Fibroblast of gingiva (primary cell): Measurements from ENCODE around the gene SETBP1.
"Not testable (repeated sequence)": the region's sequence is repeated elsewhere in the genome, so short reads cannot be mapped to it uniquely, and the experiment has no call there.

Experiments used
- DNase-seq: peaks from one replicate; pipeline ENCODE4 v3.0.0-alpha.2; 2011; ENCODE audit warnings: low read depth

The SETBP1 gene

DNA sequence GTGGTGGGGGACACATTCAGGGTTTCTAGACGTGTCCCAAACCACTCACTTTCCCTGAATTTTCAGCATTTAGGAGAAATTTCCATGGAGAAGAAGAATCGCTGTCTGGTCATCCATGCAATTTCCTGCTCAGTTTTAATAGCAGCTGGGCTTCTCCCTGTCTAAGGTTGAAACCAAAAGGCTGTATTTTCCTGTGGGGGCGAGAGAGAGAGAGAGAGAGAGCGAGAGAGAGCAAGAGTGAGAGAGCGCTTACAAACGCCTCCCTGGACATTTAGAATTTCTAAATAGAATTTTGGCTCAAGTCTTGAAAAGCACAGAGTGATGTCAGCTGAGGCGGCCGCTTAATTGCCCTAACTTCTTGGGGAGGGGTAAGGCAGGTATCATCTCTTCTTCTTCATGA is 110.8 kb downstream of the SETBP1 start:
- no peak for DNase-seq

DNA sequence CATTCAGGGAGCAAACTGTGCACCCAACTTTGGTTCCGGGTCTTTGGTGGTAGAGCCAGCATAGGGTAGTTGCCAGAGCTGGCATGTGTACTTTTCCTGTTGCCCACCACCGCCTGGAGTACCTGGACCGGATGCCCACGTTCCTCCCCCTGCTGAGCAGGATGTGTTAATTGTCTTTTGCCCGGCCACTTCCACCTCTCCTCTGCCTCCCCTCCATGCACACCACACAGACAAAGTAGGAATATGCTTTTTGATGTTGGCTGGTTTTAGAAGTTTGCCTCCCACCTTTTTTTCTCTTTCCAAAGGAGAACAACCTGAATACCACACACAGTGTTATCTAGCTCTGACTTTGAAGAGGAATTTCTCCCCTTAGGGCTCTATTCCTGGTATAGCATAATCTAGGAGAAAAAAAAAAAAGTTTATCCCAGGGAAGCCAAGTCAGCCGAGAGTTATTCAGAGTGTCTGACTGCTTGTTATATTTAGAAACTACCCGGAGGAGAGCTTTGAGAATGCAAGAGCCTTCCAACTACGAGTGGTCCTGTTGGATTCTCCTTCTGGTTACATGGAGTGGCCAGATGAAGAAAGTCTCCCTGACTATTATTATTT is 111.9 kb downstream of the SETBP1 start:
- no peak for DNase-seq

DNA sequence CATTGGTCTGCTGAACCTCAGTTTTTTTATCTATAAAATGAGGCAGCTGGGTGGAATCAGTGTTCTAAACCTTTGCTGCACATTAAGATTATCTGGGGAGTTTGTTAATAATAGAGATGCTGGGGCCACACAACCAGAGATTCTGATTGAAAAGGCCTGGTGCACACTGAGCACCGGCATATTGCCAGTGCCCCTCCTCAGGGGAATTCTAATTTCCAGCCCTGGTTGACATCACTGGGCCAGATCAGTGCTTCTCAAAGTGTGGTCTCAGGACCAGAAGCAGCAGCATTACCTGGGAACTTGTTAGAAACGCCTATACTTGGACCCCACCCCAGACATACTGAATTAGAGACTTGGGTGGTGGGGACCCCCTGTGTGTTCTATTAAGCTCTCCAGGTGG is 112.5 kb downstream of the SETBP1 start:
- no peak for DNase-seq

DNA sequence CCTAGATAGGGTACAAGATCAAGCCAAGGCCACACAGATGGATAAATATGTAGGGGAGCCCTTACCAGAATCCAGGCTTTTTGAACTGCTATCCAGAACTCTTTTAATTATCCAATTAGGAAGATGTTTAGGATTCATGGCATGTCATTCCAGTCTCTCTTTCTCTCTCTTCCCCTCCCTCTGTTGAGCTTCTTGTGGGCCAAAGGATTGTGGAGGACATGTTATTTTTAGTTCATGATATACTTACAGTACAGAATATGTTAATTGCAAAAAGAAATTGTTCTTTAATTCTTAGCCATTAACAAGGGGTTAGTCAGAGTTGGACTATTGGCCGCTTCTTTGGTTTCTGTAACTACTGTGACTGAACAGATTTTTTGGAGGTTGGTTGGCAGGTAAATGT is 113.0 kb downstream of the SETBP1 start:
- no peak for DNase-seq

DNA sequence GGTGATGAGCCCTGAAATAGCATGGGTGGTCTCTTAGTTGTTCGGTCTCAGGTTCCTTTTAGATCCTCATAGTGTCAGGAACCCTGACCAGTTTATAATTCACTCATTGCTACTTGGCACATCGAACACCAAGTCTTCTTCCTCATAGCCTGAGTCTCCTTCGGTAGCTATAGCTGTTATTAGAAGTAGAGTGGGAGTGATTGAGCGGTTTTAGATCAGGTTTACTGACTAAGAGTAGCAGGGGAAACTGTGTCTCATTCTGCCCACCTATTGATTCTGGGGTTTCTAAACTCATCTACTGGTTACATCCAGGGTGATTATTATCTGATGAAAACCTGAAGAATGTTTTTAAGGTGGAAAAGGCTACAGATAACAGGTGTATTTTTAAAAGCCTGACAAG is 114.6 kb downstream of the SETBP1 start:
- no peak for DNase-seq

DNA sequence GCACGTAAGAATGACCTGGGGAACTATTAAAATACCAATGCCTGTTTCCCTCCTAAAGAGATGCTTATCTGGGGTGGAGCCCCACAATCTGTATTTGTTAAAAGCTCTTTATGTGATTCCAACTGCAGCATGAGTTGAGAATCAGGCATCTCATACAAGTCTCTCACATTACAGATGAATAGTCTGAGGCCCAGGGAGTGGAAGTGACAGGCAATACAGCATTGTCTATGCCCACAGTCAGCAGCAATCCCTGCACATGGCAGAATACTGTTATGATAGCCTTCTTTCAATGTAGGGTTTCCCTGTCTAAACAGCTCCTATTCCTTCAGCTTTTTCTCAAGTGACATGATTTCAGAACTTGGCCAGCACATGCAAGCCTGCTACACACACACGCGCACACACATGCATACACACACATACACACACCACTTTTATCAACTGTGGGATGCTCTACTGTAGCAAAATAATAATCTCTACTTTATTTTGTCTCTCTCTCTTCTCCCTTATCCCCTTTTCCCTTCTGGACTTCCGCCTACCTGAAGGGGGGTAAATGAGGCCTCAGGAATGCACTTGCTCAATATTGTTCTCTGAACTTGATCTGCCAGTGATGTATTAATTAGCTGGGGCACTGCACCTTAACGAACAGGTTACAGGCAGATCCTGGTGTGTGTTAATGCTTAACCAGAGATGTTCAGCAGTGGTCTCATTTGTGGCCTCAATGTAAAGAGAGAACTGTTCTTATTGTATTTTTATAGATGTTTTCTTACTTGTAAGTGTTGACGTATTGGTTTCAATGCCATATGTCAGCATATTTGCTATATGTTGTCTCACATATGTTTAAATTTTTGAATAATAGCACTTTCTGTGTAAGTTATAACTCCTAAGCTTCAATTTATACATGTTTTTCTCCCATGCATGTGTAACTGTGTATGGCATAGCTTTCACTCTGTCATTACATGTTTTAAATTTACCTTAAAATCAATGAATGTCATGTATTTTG is 116.0 kb downstream of the SETBP1 start:
- peak; percentile 2 for DNase-seq

DNA sequence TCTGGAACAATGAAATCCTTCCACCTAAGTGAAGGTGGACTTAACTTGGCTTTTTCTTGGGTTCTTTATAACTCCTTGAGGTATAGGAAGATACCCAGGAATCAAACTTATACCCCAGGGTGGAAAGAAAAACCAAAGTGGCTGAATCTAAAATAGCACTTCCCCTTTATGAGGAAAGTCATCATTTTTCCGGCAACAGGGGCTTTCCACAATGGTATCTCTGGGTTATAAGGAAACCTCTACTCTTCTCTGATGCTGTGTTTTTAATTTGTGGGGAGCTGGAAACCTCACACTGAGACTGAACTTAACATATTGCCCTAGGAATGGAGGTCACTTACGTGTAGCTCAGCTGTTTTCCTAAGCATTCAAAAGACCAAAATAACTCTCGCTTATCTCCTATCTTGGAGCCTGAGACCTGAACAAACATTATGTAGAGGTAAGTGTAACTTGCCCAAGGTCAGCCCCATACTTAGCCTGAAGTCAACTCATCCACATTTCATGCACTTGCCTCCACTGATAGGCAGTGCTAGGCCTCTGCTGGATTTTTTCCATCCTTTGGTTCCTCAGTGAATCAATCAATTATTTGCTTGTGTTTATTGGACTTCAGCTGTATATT is 117.9 kb downstream of the SETBP1 start:
- DNase-seq = no peak

DNA sequence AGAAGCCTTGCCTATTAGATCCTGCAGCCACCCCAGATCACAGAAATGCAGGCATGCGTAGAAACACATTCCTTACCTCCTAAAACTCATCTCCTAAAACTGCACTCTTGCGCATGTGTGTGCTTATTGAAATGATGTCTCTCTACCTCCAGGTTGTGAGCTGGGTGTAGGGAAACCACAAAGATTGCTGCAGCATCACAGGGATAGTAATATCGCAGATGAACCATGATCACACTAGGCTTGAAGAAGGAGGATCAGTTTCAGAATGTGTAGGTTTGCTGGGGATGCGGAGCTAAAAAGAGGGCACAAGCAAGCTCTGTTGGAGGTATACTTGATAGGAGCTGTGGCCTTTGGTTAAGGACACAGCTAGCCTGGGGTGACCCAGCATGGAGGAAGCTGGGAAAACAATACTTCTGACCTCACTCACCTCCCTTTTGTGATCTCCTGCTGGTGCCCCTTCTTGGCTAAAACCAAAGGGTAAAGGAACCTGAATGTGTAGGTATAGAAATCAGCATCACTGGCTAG is 118.8 kb downstream of the SETBP1 start:
- no peak for DNase-seq

DNA sequence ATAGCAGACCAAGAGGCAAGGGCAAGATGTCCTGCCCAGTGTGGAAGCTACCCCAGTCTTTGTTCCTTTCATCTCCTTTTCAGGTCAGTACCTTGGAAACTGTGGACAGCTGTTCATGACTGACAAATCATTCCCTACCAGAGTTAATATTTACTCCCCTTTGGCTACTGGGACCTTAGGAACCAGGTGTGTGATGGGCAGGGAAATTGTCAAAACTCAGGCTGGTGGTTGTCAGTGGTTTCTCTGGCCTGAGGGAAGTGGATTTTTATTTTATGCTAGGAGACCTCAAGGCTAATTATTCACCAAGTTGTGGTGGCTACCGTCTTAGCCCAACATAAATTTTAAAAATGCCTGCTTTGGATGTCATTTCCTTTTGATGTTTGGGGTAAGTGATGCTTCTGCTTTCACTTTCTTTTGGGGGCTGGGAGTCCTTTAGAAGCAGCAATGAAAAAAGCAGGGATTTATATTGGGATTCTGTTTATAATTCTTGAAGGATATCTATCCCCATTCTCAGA is 119.3 kb downstream of the SETBP1 start:
- DNase-seq = no peak

DNA sequence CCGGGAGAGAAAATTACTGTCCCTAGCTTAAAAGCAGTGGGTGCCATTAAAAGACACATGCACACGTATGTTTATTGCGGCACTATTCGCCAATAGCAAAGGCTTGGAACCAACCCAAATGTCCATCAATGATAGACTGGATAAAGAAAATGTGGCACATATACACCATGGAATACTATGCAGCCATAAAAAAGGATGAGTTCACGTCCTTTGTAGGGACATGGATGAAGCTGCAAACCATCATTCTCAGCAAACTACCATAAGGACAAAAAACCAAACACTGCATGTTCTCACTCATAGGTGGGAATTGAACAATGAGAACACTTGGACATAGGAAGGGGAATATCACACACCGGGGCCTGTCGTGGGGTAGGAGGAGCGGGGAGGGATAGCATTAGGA is 120.1 kb downstream of the SETBP1 start:
- not testable (repeated sequence) for DNase-seq

DNA sequence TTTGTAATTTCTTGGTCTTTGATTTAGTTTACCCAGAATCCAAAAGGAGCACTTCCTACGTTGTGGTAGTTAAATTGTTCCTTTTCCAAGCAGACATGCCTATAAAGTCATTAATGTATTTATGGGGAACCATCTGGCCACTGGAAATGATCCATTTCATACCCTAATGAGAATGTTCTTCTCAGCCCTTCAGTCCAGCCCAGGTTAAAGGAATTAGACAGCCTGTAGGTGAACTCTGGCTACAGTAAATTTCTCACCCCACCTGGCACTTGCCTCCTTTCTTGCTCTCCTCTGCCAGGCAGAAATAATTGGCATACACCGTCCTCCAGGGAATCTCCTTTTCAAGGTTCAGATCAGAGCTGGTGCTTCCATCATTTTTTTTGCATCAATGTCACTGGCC is 121.1 kb downstream of the SETBP1 start:
- DNase-seq = no peak

DNA sequence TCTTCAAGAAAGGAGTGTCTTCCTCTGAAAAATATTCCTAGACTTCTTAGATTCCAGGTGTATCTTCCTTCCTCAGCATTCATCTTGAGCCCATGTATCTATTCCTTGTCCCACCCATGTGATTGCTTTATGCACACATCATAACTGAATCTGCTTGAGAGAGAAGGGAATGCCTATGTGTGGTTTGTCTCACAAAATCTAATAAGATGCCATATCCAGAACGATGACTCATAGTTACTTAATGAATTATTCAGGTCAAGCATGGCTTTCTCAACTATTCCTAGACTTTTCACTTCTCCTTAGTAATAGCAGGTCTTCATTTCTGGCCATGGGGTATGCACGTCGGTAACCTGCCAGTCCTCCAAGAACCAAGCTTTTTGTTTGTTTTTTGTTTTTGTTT is 121.8 kb downstream of the SETBP1 start:
- DNase-seq = peak; percentile 24

DNA sequence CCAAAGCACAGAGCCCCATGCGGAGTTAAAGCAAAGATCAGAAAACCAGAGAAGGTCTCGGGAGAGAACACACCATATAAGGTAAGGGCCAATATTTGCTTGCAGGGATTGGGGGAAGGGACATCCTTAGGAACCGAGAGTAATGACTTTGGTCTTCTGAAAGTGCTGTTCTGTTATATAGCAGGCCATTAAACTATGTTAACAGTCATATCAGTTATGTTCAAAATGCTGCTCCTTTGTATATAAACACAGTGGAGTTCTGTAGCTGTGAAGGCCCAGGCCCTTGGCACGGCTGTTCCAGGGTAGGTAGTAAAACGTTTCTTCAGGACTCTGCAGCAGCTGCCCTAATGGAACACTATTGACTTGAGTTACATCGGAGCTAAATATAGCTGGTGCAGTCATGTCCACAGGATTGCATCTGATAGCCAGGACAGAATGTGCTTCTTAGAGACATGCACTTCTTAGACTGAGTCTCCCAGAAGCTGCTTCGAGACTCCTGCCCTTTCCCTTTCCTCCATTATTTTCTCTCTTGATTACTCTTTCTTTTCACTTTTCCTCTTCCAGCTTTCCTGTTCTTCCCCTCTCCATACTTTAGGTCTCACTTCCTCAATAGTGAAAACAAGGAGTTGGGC is 122.4 kb downstream of the SETBP1 start:
- DNase-seq = peak; percentile 72

DNA sequence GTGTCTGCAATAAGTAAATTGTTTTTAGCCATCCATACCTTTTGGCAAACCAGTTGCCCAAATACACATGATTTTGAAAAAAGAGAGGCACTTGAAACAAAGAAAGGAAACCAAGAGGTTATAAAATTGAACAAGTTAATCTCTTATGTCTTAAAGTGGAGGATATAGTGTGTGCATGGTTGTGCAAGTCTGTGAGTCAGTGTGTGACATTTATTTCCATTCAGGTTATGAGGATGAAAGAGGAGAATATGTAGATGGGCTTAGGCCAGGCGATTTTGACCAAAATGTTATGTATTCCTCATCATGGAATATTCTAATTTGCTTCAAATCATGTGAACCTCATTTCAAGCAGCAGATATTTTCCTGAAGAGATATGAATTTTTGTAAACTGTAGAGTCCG is 123.3 kb downstream of the SETBP1 start:
- DNase-seq = peak; percentile 11

DNA sequence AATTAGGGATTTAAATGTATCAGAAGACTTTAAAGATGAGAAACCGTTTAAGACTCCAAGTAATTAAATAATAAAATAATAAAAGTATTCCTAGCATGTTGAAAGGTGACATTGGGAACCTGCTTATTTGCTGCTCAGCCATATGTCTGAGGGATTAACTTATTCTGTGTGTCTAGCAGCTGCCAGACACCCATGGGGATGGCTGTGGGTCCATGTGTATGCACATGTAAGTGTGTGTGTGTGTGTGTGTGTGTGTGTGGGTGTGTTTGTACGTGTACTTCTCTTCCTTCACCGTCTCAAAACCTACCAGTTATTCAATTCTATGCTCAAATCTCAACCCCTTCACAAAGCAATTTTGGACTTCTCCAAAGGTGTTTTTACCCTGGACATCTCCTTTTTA is 124.5 kb downstream of the SETBP1 start:
- no peak for DNase-seq

DNA sequence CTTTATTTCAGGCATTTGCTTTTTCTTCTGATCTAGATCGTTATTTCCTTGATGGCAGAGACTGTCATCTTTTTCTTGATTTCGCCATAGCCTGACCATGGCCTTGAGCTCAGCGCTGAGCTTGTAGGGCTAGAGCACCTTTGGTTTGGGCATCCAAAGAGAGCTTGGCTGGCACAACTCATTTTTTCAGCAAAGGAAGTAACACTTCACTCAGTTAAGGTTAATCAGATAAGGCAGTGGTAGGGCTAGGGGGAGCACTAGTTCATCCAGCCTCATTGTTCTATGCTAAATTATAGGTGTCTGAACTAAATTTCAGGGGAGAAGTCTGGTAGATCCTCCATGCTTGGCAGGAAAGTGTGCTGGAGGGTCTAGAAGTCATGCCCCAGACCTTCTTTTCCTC is 125.0 kb downstream of the SETBP1 start:
- no peak for DNase-seq

DNA sequence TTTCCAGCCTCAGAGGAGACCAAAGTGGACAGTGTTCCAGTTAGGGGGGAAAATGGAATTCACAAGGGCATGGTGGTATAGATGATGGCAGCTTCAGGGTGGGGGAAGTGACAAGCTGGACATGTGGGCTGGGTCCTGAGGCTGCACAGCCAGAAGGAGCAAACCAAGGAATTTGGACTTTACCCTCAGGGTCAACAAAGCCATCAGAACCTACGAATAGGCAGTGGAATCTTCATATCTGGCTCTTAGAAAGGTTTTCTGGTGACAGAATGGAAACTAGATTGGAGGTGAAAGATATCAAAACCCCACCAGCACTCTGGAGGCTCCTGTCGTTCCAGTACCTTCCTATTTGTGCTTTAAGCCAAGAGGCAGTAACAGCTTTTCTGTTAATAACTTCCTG is 127.1 kb downstream of the SETBP1 start:
- DNase-seq = no peak

DNA sequence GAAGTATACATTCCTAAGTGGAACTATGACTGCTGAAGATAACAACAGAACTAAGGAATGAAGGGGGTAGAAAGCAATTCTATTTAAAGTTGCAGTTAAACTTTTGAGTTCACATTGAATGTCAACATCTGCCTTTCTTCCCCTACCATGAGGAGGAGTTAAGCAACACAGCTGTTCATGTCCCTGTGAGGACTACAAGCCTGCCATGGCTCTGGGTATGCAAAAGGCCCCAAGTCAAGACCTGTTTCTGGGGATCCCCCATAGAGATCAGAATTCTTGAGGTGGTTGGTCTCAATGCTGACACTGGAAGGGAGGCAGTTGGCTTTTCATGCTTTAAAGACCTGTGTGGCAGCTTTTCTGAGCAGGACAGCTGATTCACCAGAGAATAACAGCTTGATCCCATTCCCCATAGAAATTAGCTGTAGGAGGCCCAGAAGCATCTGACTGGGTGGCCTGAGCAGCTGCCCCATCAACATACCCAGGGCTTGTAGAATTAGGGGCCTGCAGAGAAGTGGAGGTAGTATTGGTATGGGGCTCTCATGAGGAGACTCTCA is 131.0 kb downstream of the SETBP1 start:
- no peak for DNase-seq

DNA sequence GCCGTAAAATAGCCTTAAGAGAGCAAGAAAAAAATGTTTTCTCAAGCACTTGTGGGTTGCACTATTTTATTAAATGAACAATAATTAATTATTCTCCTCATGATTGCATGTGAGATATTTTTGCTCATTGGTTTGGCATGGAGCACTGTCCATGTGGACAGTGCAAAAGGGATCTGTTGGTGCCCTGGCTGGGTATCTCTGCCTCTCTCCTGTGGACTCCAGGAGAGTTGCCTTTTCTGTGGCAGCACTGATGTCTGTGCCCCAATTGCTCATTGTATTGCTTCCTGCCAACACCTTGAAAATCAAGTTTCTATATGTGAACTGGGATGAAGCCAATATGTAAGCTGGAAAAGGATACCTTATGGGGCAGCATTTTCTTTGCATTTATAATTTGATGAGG is 131.7 kb downstream of the SETBP1 start:
- DNase-seq = no peak

DNA sequence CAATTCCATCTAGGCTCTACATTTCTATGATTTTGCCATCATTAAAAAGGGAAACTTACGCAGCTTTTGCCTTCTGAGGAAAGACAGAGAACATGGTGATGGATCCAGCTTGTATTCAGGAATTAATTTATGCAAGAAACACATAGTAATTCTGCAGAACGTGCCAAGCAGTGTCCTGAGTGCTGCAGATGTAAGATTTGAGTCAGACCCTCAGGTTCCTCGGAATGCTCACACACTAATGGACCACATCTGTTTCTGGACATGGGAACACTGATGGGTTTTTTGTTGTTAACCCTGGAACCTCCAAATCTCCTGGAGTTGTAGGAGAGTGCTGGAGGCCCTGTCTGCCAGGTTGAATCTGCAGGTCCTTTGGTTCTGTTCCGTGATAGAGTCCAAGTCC is 132.9 kb downstream of the SETBP1 start:
- DNase-seq = no peak

DNA sequence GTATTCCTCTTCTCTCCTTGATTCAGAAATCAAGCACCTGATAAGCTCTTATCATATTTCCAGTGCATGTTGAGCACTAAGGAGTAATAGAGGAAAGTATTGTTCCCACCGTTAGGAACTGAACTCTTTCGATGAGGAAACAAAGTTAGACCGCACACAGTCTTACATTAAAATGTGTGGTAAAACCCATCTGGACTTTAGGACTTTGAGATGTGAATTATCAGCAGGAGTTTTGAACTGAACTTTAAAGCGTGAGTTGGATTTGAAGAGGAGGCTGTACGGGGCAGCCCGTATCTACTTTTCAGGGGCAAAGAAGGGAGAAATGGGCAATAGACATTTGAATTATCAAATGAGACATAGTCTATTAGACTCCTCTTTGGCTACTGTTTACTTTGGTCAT is 134.4 kb downstream of the SETBP1 start:
- no peak for DNase-seq

DNA sequence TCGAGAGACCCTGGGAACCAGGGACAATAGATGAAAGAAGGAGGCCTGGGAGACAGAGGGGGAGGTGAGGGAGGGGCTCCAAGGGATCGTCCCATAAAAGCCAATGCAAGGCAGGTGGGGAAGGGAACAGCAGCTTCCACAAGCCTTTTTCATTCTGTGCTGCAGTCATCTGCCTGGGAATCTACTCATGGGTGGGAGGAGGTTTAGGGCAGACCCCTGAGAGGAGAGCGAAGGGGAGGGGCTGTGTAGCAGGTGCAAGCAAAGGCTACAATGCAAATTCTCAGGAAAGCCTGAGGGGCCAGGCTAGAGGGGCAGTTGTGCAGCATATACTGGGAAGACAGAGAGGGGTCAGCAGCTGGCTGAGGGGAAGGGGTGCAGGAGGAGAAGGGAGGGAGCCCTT is 135.4 kb downstream of the SETBP1 start:
- no peak for DNase-seq
